ENCODE measurements around the gene DNAJC13. TPM values are rescaled to one million over a fixed set of nuclear protein-coding genes. Genes with fewer than 3 reads are reported as not detected.
"Not testable (repeated sequence)": the region's sequence is repeated elsewhere in the genome, so short reads cannot be mapped to it uniquely, and the experiment has no call there.

The DNAJC13 gene
- total RNA-seq, 1 experiment from 2014 or later: 43.2 TPM

- no peaks in the 10 kb centered on the region for H3K9me3 ChIP-seq (replicated peaks)
- H3K27me3 ChIP-seq (replicated peaks): no peaks in the 10 kb centered on the region
- DNase-seq (ENCODE audit: low read depth in 1 of 2, low spot score in 2 of 2): no peak
- H3K4me1 ChIP-seq (replicated peaks): peaks cover 29% of the 10 kb centered on the region
- H3K27ac ChIP-seq: no peak overlapping the region
- H3K36me3 ChIP-seq: no peaks in the 10 kb centered on the region
- H3K4me3 ChIP-seq: no peak overlapping the region
Observed at GRCh38 chr3:132550579-132551305, 133.4 kb downstream of the DNAJC13 start.

DNA sequence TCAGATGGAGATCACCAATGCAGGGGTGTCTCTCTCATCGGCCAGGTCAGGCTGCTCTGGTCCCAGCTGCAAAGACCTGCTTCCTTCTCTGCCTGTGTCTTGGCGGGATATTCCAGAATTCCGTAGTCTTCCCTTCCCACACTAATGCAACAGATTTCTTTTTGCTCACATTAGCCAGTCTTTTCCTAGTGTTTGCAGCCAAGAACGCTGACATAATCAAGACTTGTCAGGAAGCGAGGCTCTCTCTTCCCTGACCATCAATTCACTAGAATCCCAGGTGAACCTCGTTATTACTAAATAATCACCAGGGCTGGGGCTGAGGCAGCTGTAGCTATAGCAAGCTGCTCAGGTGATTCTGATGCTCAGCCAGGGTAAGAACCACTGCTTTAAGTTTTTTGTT lies 136.5 kb downstream of the DNAJC13 start:
- H3K9me3 ChIP-seq (replicated peaks): no peaks in the 10 kb centered on the region
- no peaks in the 10 kb centered on the region for H3K27me3 ChIP-seq (replicated peaks)
- no peaks in the 10 kb centered on the region for H3K36me3 ChIP-seq
- no peak overlapping the region for H3K27ac ChIP-seq
- no peak for DNase-seq (ENCODE audit: low read depth in 1 of 2, low spot score in 2 of 2)
- no peak overlapping the region for H3K4me3 ChIP-seq
- H3K4me1 ChIP-seq (replicated peaks): peaks cover 29% of the 10 kb centered on the region

GRCh38 chr3:132554437-132554836 lies 137.1 kb downstream of the DNAJC13 start:
- peak; percentile 59 to 69 for DNase-seq (ENCODE audit: low read depth in 1 of 2, low spot score in 2 of 2)
- Histone ChIP-seq H3K4me1 (replicated peaks) (peaks cover 29% of the 10 kb centered on the region), H3K36me3 (no peaks in the 10 kb centered on the region)

GRCh38 chr3:132555306-132556035 lies 138.2 kb downstream of the DNAJC13 start:
- Histone ChIP-seq H3K27ac (no peak overlapping the region), H3K36me3 (no peaks in the 10 kb centered on the region), H3K9me3 (replicated peaks) (no peaks in the 10 kb centered on the region), H3K27me3 (replicated peaks) (no peaks in the 10 kb centered on the region), H3K4me1 (replicated peaks) (peaks cover 21% of the 10 kb centered on the region), H3K4me3 (no peak overlapping the region)
- no peak for DNase-seq (ENCODE audit: low read depth in 1 of 2, low spot score in 2 of 2)

More at GRCh38 chr3:132554437-132554836, 137.1 kb downstream of the DNAJC13 start:
- H3K4me3 ChIP-seq: no peak overlapping the region
- no peaks in the 10 kb centered on the region for H3K27me3 ChIP-seq (replicated peaks)
- H3K9me3 ChIP-seq (replicated peaks): no peaks in the 10 kb centered on the region
- no peak overlapping the region for H3K27ac ChIP-seq

GRCh38 chr3:132556036-132556386 lies 138.7 kb downstream of the DNAJC13 start:
- H3K4me3 ChIP-seq; H3K27me3 ChIP-seq (replicated peaks); H3K27ac ChIP-seq; H3K9me3 ChIP-seq (replicated peaks); H3K36me3 ChIP-seq; DNase-seq (ENCODE audit: low read depth in 1 of 2, low spot score in 2 of 2): not testable (repeated sequence)
- peaks cover 18% of the 10 kb centered on the region for H3K4me1 ChIP-seq (replicated peaks)

DNA sequence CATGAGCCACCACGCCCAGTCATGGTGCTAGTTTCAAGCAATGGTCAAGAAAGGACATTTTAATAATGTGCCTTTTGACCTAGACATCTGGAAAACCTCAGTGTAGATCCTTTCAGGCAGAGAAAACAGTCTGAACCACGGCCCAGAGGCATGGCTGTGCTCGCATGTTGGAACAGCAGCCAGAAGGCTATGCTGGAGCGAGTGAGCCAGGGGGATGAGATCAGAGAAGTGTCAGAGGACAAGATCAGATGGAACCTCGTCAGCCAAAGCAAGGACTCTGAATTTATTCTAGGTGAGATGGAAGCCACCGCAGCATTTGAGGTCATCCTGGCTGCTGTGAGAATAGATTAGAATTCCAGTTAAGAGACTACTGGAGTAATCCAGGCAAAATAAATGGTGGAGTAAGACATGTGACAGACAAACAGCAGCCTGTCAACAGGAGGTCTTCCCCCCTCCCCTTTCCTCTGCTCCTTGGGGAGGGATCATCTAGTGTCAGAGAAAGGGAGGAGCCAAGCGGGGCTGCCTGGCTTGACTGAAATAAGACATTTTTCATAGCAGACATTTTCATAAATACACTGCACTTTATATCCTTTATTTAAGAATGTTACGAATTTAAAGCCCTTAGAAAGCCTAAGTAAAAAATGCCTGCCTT lies 139.3 kb downstream of the DNAJC13 start:
- H3K4me1 ChIP-seq (replicated peaks): peaks cover 18% of the 10 kb centered on the region
- H3K9me3 ChIP-seq (replicated peaks): no peaks in the 10 kb centered on the region
- DNase-seq (ENCODE audit: low read depth in 1 of 2, low spot score in 2 of 2): no peak
- H3K4me3 ChIP-seq: no peak overlapping the region
- H3K27me3 ChIP-seq (replicated peaks): no peaks in the 10 kb centered on the region
- no peak overlapping the region for H3K27ac ChIP-seq
- H3K36me3 ChIP-seq: no peaks in the 10 kb centered on the region

DNA sequence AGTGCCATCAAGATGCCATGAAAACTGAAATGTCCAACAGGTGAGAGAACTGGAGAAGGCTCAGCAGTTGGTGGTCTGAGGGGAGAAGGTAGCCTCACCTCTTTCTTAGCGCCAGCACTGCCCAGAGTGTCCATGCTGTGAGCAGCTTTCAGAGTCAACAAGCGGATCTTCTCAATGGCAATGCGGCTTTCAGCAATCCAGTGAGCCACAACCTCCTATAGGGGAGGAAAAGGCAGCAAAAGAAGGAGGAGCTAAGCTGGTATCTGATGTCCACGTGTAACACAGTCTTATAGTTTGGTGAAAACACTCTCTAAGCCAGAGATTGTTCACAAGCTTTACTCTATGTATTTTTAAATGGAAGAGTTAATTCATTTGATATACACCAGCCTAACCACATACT lies 143.7 kb downstream of the DNAJC13 start:
- Histone ChIP-seq H3K27ac (no peak overlapping the region), H3K9me3 (replicated peaks) (no peaks in the 10 kb centered on the region)

GRCh38 chr3:132563420-132564069 lies 146.2 kb downstream of the DNAJC13 start:
- no peak for DNase-seq (ENCODE audit: low read depth in 1 of 2, low spot score in 2 of 2)
- H3K27ac ChIP-seq: no peak overlapping the region

More for the DNA sequence above, 143.7 kb downstream of the DNAJC13 start:
- H3K36me3 ChIP-seq: no peaks in the 10 kb centered on the region
- H3K4me3 ChIP-seq: no peak overlapping the region
- H3K27me3 ChIP-seq (replicated peaks): no peaks in the 10 kb centered on the region
- no peak for DNase-seq (ENCODE audit: low read depth in 1 of 2, low spot score in 2 of 2)
- no peaks in the 10 kb centered on the region for H3K4me1 ChIP-seq (replicated peaks)

DNA sequence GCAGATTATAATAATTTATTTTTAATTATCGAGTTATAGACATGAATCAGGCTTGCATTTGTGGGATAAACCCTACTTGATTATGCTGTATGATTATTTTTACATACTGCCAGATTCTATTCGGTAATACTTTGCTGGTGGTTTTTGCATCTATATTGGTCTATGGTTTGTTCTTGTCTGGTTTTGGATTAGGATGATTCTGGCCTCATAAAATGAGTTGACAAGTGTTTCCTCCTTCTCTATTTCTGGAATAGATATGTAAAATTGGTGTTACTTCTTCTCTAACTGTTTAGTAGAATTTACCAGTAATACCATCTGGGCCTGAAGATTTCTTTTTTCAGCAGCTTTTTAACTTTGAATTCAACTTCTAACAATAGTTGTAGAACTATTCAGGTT lies 146.8 kb downstream of the DNAJC13 start:
- H3K27ac ChIP-seq: no peak overlapping the region
- no peaks in the 10 kb centered on the region for H3K4me1 ChIP-seq (replicated peaks)

More at GRCh38 chr3:132563420-132564069, 146.2 kb downstream of the DNAJC13 start:
- H3K36me3 ChIP-seq: no peaks in the 10 kb centered on the region
- no peaks in the 10 kb centered on the region for H3K4me1 ChIP-seq (replicated peaks)
- no peak overlapping the region for H3K4me3 ChIP-seq
- no peaks in the 10 kb centered on the region for H3K27me3 ChIP-seq (replicated peaks)
- H3K9me3 ChIP-seq (replicated peaks): no peaks in the 10 kb centered on the region

DNA sequence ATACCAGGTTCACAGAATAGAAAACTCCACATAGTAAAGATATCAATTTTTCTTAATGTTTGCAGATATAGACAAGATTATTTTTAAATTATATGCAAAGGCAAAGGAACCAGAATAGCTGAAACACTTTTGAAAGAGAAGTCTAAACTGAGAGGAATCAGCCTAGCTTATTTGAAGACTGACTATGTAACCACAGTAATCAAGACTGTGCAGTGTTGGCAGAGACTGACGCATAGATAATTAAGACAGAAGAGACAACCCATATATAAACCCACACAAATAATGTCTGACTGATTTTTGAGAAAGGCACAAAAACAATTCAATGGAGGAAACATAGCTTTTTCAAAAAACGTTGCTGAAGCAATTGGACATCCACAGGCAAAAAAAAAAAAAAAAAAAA lies 151.1 kb downstream of the DNAJC13 start:
- no peaks in the 10 kb centered on the region for H3K27me3 ChIP-seq (replicated peaks)
- no peaks in the 10 kb centered on the region for H3K36me3 ChIP-seq
- H3K4me1 ChIP-seq (replicated peaks): no peaks in the 10 kb centered on the region
- H3K9me3 ChIP-seq (replicated peaks): no peaks in the 10 kb centered on the region; the same call in 1 of the 2 replicates
- no peak for DNase-seq (ENCODE audit: low read depth in 1 of 2, low spot score in 2 of 2)
- no peak overlapping the region for H3K27ac ChIP-seq
- no peak overlapping the region for H3K4me3 ChIP-seq

More for the DNA sequence above, 146.8 kb downstream of the DNAJC13 start:
- Histone ChIP-seq H3K36me3 (no peaks in the 10 kb centered on the region), H3K4me3 (no peak overlapping the region), H3K27me3 (replicated peaks) (no peaks in the 10 kb centered on the region), H3K9me3 (replicated peaks) (no peaks in the 10 kb centered on the region)
- no peak for DNase-seq (ENCODE audit: low read depth in 1 of 2, low spot score in 2 of 2)

GRCh38 chr3:132569153-132569552 lies 151.9 kb downstream of the DNAJC13 start:
- no peak for DNase-seq (ENCODE audit: low read depth in 1 of 2, low spot score in 2 of 2)
- no peaks in the 10 kb centered on the region for H3K36me3 ChIP-seq
- H3K4me3 ChIP-seq: no peak overlapping the region

DNA sequence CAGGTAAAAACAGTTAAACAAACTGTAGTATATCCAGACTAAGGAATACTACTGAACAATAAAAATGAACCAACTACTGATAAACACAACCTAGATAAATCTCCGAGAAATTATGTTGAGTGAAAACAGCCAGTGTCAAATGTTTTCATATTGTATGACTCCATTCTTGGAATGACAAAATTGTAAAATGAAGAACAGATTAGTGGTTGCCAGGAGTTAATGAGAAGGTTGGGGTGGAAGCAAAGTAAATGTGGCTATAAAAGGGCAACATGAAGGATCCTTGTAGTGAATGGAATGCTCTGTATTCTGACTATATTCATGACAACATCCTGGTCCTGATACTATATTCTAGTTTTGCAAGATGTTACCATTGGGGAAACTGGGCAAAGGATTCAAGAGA lies 152.3 kb downstream of the DNAJC13 start:
- no peaks in the 10 kb centered on the region for H3K36me3 ChIP-seq
- no peak overlapping the region for H3K27ac ChIP-seq
- no peaks in the 10 kb centered on the region for H3K4me1 ChIP-seq (replicated peaks)
- DNase-seq (ENCODE audit: low read depth in 1 of 2, low spot score in 2 of 2): no peak
- no peaks in the 10 kb centered on the region; the same call in 1 of the 2 replicates for H3K9me3 ChIP-seq (replicated peaks)
- no peak overlapping the region for H3K4me3 ChIP-seq
- no peaks in the 10 kb centered on the region for H3K27me3 ChIP-seq (replicated peaks)

More at GRCh38 chr3:132569153-132569552, 151.9 kb downstream of the DNAJC13 start:
- Histone ChIP-seq H3K4me1 (replicated peaks) (no peaks in the 10 kb centered on the region), H3K27ac (no peak overlapping the region), H3K27me3 (replicated peaks) (no peaks in the 10 kb centered on the region), H3K9me3 (replicated peaks) (no peaks in the 10 kb centered on the region; the same call in 1 of the 2 replicates)

DNA sequence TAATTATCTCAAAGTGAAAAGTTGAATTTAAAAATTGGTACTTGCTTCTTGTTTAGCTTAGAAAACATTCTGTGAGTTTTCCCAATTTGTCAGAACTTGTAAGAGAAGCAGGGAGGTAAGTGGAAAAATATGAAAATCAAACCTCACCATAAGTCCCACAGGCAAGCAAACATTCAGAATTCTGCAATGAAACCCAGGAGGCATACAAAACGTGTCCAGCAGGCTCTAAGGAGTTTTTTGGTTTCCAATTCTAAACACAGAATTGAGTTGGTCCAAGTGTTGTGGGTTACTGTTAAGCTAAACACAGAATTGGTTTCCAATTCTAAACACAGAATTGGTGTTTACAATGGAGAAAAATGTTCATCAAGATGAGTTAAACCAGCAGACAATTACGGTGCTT lies 152.7 kb downstream of the DNAJC13 start:
- no peak for DNase-seq (ENCODE audit: low read depth in 1 of 2, low spot score in 2 of 2)
- H3K27me3 ChIP-seq (replicated peaks): no peaks in the 10 kb centered on the region
- H3K4me3 ChIP-seq: no peak overlapping the region
- H3K27ac ChIP-seq: no peak overlapping the region
- H3K9me3 ChIP-seq (replicated peaks): no peaks in the 10 kb centered on the region; the same call in 1 of the 2 replicates
- H3K4me1 ChIP-seq (replicated peaks): no peaks in the 10 kb centered on the region
- H3K36me3 ChIP-seq: no peaks in the 10 kb centered on the region

Data from SJSA1 (cell line).